Neural cell (in vitro differentiated cells): ENCODE results near the gene SLC1A3. TPM values are rescaled to one million over a fixed set of nuclear protein-coding genes. Genes with fewer than 3 reads are reported as not detected.

Source experiments
- H2AFZ ChIP-seq: fragments of 200-600, 300-800 bp; sonication (generic), shearing (Covaris generic); 2 replicates; pipeline ENCODE4 v1.6.0; 2014; ENCODE audit warnings: low read depth, mild to moderate bottlenecking, antibody characterized with exemption, low read length, moderate library complexity
- H3F3A ChIP-seq: fragments of 200-600 bp; shearing (Covaris generic); 2 replicates; pipeline ENCODE4 v1.6.1; 2016; ENCODE audit warnings: mild to moderate bottlenecking, moderate library complexity, mixed read lengths, antibody characterized with exemption, low read length; ENCODE audit not compliant: insufficient read depth, poor library complexity, severe bottlenecking
- H3K27ac ChIP-seq: fragments of 200-600, 300-800 bp; sonication (generic), shearing (Covaris generic); 2 replicates; pipeline ENCODE4 v1.5.1; 2014; ENCODE audit warnings: mild to moderate bottlenecking, low read length, moderate library complexity
- H3K27me3 ChIP-seq: fragments of 300-800, 200-600 bp; sonication (generic), shearing (Covaris generic); 2 replicates; pipeline ENCODE4 v1.6.0; 2014; ENCODE audit warnings: mild to moderate bottlenecking, low read depth, low read length, moderate library complexity; ENCODE audit not compliant: insufficient read depth
- H3K36me3 ChIP-seq: fragments of 300-800, 200-600 bp; sonication (generic), shearing (Covaris generic); 2 replicates; pipeline ENCODE4 v1.5.1; 2014; ENCODE audit warnings: mild to moderate bottlenecking, antibody characterized with exemption, low read length, moderate library complexity; ENCODE audit not compliant: insufficient read depth
- H3K4me2 ChIP-seq: fragments of 300-800, 200-600 bp; sonication (generic), shearing (Covaris generic); 2 replicates; pipeline ENCODE4 v1.6.0; 2014; ENCODE audit warnings: mild to moderate bottlenecking, low read length
- H3K4me3 ChIP-seq: fragments of 300-800, 200-600 bp; sonication (generic), shearing (Covaris generic); 2 replicates; pipeline ENCODE4 v1.5.1; 2014; ENCODE audit warnings: mild to moderate bottlenecking, low read length, moderate library complexity
- H3K79me2 ChIP-seq: fragments of 200-600 bp; shearing (Covaris generic); replicated peaks from 2 replicates; pipeline ENCODE4 v1.6.0; 2014; ENCODE audit warnings: mild to moderate bottlenecking, low read length, moderate library complexity; ENCODE audit not compliant: insufficient read depth
- H3K9ac ChIP-seq: fragments of 300-800, 200-600 bp; sonication (generic), shearing (Covaris generic); 2 replicates; pipeline ENCODE4 v1.6.1; 2016; ENCODE audit warnings: mild to moderate bottlenecking, low read length, mixed read lengths
- H3K9me2 ChIP-seq: fragments of 200-600 bp; shearing (Covaris generic); 2 replicates; pipeline ENCODE4 v1.6.1; 2016; ENCODE audit warnings: mild to moderate bottlenecking, low read length, mixed read lengths; ENCODE audit not compliant: insufficient read depth
- H3K9me3 ChIP-seq: fragments of 200-600, 300-800 bp; sonication (generic), shearing (Covaris generic); 2 replicates; pipeline ENCODE4 v1.6.1; 2016; ENCODE audit warnings: mild to moderate bottlenecking, mixed run types, low read length, moderate library complexity, mixed read lengths
- H4K20me1 ChIP-seq: fragments of 200-600 bp; shearing (Covaris generic); 2 replicates; pipeline ENCODE4 v1.6.1; 2016; ENCODE audit warnings: mild to moderate bottlenecking, mixed run types; ENCODE audit not compliant: insufficient read depth
- EP300 ChIP-seq: fragments of 450-650 bp; conservative IDR thresholded peaks from 2 replicates; pipeline ENCODE4 v1.6.1; 2014; ENCODE audit warnings: antibody characterized with exemption, mild to moderate bottlenecking, moderate library complexity; ENCODE audit not compliant: poor library complexity, severe bottlenecking
- EZH2 ChIP-seq: fragments of 200-600, 300-800 bp; shearing (Covaris generic), sonication (generic); IDR thresholded peaks from 2 replicates; pipeline ENCODE4 v1.6.1; 2014; ENCODE audit warnings: antibody characterized with exemption, low read length, borderline replicate concordance, mild to moderate bottlenecking; ENCODE audit not compliant: insufficient read depth, poor library complexity, severe bottlenecking
- MXI1 ChIP-seq: fragments of 450-650 bp; conservative IDR thresholded peaks from 2 replicates; pipeline ENCODE4 v1.6.1; 2014; ENCODE audit warnings: antibody characterized with exemption, mild to moderate bottlenecking; ENCODE audit not compliant: poor library complexity, severe bottlenecking
- POLR2AphosphoS5 ChIP-seq: IDR thresholded peaks from 2 replicates; pipeline ENCODE4 v1.6.1; 2012
- RAD21 ChIP-seq: fragments of 450-650 bp; conservative IDR thresholded peaks from 2 replicates; pipeline ENCODE4 v1.6.1; 2014; ENCODE audit warnings: antibody characterized with exemption, mild to moderate bottlenecking, moderate library complexity
- SMC3 ChIP-seq: fragments of 450-650 bp; conservative IDR thresholded peaks from 2 replicates; pipeline ENCODE4 v1.6.1; 2014; ENCODE audit warnings: antibody characterized with exemption, mild to moderate bottlenecking, moderate library complexity; ENCODE audit not compliant: poor library complexity
- TAF1 ChIP-seq: IDR thresholded peaks from 2 replicates; pipeline ENCODE4 v1.6.1; 2012; ENCODE audit warnings: low read depth
- polyA plus RNA-seq: library from polyadenylated mRNA; depleted of rRNA; stranded (reverse); fragments of >200 nt; gene quantifications from 2 replicates; pipeline ENCODE4 v1.2.3, GENCODE V29; 2014
- TF ChIP-seq, protein P1 (sequence below): IDR thresholded peaks from 2 replicates; pipeline ENCODE4 v1.6.1; 2012; ENCODE audit warnings: borderline replicate concordance
- TF ChIP-seq, protein P2 (sequence below): fragments of 450-650 bp; IDR thresholded peaks from 2 replicates; pipeline ENCODE4 v1.5.1; 2014; ENCODE audit warnings: antibody characterized with exemption, mild to moderate bottlenecking, moderate library complexity; ENCODE audit not compliant: poor library complexity, severe bottlenecking

SLC1A3 gene
- polyA plus RNA-seq, 1 donor from 2014 or later, result 1.9 TPM

DNA sequence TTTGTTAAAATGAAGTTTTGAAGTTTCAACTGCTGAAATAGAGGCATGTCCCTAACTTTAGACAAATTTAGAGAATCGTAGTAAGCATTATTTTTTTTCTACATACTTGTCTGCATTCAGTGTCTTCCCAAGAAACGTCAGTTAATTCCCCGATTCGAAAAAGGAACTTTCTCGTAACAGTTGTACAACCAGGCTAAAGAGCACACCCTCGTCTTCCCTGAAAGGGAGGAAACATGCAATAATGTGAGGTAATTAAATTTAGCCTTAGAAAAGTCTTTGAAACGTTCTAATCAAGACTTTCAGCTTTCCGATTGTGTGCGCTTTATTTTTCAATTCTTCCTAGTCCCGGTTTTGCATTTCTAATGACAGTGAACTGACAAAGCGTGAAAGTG lies 374 bp upstream of the SLC1A3 start:
- Histone ChIP-seq H3K27me3 (peaks cover 6% of the 10 kb centered on the region), H3K9ac (no peak overlapping the region), H3K79me2 (no peaks in the 10 kb centered on the region), H3K4me2 (peak overlapping the region; percentile 80), H3K9me3 (no peaks in the 10 kb centered on the region), H3K36me3 (no peaks in the 10 kb centered on the region), H4K20me1 (no peaks in the 10 kb centered on the region), H3K9me2 (no peaks in the 10 kb centered on the region), H3F3A (no peaks in the 10 kb centered on the region), H3K4me3 (peak overlapping the region; percentile 71), H3K27ac (no peak overlapping the region), H2AFZ (no peak overlapping the region)
- TF ChIP-seq TAF1 (no peak), POLR2AphosphoS5 (no peak), EZH2 (no peak), SMC3 (no peak), EP300 (no peak), RAD21 (no peak), MXI1 (no peak)
- TF ChIP-seq, protein P1, sequence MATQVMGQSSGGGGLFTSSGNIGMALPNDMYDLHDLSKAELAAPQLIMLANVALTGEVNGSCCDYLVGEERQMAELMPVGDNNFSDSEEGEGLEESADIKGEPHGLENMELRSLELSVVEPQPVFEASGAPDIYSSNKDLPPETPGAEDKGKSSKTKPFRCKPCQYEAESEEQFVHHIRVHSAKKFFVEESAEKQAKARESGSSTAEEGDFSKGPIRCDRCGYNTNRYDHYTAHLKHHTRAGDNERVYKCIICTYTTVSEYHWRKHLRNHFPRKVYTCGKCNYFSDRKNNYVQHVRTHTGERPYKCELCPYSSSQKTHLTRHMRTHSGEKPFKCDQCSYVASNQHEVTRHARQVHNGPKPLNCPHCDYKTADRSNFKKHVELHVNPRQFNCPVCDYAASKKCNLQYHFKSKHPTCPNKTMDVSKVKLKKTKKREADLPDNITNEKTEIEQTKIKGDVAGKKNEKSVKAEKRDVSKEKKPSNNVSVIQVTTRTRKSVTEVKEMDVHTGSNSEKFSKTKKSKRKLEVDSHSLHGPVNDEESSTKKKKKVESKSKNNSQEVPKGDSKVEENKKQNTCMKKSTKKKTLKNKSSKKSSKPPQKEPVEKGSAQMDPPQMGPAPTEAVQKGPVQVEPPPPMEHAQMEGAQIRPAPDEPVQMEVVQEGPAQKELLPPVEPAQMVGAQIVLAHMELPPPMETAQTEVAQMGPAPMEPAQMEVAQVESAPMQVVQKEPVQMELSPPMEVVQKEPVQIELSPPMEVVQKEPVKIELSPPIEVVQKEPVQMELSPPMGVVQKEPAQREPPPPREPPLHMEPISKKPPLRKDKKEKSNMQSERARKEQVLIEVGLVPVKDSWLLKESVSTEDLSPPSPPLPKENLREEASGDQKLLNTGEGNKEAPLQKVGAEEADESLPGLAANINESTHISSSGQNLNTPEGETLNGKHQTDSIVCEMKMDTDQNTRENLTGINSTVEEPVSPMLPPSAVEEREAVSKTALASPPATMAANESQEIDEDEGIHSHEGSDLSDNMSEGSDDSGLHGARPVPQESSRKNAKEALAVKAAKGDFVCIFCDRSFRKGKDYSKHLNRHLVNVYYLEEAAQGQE, result no peak
- TF ChIP-seq, protein P2, sequence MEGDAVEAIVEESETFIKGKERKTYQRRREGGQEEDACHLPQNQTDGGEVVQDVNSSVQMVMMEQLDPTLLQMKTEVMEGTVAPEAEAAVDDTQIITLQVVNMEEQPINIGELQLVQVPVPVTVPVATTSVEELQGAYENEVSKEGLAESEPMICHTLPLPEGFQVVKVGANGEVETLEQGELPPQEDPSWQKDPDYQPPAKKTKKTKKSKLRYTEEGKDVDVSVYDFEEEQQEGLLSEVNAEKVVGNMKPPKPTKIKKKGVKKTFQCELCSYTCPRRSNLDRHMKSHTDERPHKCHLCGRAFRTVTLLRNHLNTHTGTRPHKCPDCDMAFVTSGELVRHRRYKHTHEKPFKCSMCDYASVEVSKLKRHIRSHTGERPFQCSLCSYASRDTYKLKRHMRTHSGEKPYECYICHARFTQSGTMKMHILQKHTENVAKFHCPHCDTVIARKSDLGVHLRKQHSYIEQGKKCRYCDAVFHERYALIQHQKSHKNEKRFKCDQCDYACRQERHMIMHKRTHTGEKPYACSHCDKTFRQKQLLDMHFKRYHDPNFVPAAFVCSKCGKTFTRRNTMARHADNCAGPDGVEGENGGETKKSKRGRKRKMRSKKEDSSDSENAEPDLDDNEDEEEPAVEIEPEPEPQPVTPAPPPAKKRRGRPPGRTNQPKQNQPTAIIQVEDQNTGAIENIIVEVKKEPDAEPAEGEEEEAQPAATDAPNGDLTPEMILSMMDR, result no peak

DNA sequence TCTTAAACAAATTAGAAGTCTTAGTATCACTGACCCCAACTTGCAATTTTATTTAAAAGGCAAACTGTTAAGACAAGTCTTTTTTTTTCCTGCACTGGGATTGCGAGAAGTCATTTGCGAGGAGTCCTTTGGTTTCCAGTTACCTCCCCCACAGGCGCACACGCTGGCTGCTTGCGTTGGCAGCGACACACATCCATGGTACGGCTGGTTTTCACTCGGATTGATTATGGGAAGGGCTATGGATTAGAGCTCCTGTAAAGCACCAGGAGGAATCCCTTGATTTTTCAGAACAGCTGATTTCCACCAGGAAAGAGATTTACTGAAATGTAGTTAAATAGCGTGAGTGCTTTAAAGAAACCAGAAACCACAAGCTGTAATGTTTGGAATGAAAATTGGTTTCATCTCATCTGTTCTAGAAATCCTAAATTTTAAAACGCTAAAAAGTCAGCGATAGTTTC lies 737 bp downstream of the SLC1A3 start:
- Histone ChIP-seq H3K9me3 (no peaks in the 10 kb centered on the region), H3K27me3 (peaks cover 6% of the 10 kb centered on the region), H3K79me2 (no peaks in the 10 kb centered on the region), H4K20me1 (no peaks in the 10 kb centered on the region), H3K4me3 (peak overlapping the region; percentile 71), H3K4me2 (peak overlapping the region; percentile 80), H2AFZ (no peak overlapping the region), H3K9me2 (no peaks in the 10 kb centered on the region), H3F3A (no peaks in the 10 kb centered on the region), H3K27ac (no peak overlapping the region), H3K36me3 (no peaks in the 10 kb centered on the region), H3K9ac (peak overlapping the region; percentile 35)
- no peak for TF ChIP-seq SMC3
- no peak for TF ChIP-seq RAD21
- TF ChIP-seq EP300, result no peak
- no peak for TF ChIP-seq EZH2
- TF ChIP-seq TAF1, result no peak
- TF ChIP-seq, protein P2, result no peak
- TF ChIP-seq, protein P1, result no peak
